Body of pancreas (tissue), 4 donors: ENCODE results near the gene RIPOR2.
"Not testable (repeated sequence)": the region's sequence is repeated elsewhere in the genome, so short reads cannot be mapped to it uniquely, and the experiment has no call there.

Experiments
- CTCF ChIP-seq, 7 experiments: fragments of 450-650 bp in 4 of 7; fragments of 200-600 bp in 3 of 7; sonication (generic) in 3 of 7; IDR thresholded peaks; one replicate each; pipeline ENCODE4 v1.5.1; 2016 to 2019; ENCODE audit warnings: antibody characterized with exemption in 7 of 7
- POLR2A ChIP-seq, 3 donors: fragments of 450-650 bp; IDR thresholded peaks; one replicate each; pipeline ENCODE4 v1.6.1; 2016; ENCODE audit warnings: antibody characterized with exemption in 3 of 3, mild to moderate bottlenecking in 2 of 3

- not testable (repeated sequence) for TF ChIP-seq CTCF, POLR2A (IDR thresholded peaks at IDR 0.05)
These were observed 12.5 kb upstream of the RIPOR2 start for GRCh38 chr6:24948261-24948660.
